ENCODE data around the gene CPEB3. TPM values are rescaled to one million over a fixed set of nuclear protein-coding genes. Genes with fewer than 3 reads are reported as not detected.

CPEB3 gene
- total and polyA plus RNA-seq, 2 donors (not counting 1 experiment from before 2014, with no cell fraction given), result 0.37 to 0.66 TPM

GRCh38 chr10:92074126-92074887 lies 216.6 kb downstream of the CPEB3 start:
- H3K27ac ChIP-seq (ENCODE audit: insufficient read depth, low read length), result no peak overlapping the region
- no peak for TF ChIP-seq EZH2 (IDR thresholded peaks at IDR 0.05; ENCODE audit: low read length, missing control alignments)
- TF ChIP-seq CTCF (conservative IDR thresholded peaks at IDR 0.05 in 1 of 2, IDR thresholded peaks at IDR 0.05 in 1 of 2; ENCODE audit: low read depth in 1 of 2, low read length in 2 of 2), result no peak
- no peaks in the 10 kb centered on the region for H3K27me3 ChIP-seq (ENCODE audit: control insufficient read depth, insufficient read depth, low read length)
- H3K9ac ChIP-seq (ENCODE audit: insufficient read depth, low read length), result no peak overlapping the region
- no peak overlapping the region for H3K4me2 ChIP-seq (ENCODE audit: extremely low read depth, insufficient read depth, low read length)
- H3K79me2 ChIP-seq (ENCODE audit: control insufficient read depth, insufficient read depth, low read length), result no peaks in the 10 kb centered on the region
- H3K4me1 ChIP-seq (ENCODE audit: control insufficient read depth, extremely low read depth, insufficient read depth, low read length), result no peaks in the 10 kb centered on the region
- H3K9me3 ChIP-seq (ENCODE audit: control insufficient read depth, insufficient read depth, low read depth, low read length), result no peaks in the 10 kb centered on the region
- H3K4me3 ChIP-seq (replicated peaks in 1 of 4; ENCODE audit: control extremely low read depth in 1 of 4, insufficient read depth in 1 of 4, low read depth in 3 of 4, low read length in 4 of 4), result no peak overlapping the region
- no peak overlapping the region for H2AFZ ChIP-seq (ENCODE audit: low read length)
- H4K20me1 ChIP-seq (ENCODE audit: control insufficient read depth, extremely low read depth, insufficient read depth, low read length), result no peaks in the 10 kb centered on the region
- H3K36me3 ChIP-seq (ENCODE audit: control insufficient read depth, insufficient read depth, low read length), result no peaks in the 10 kb centered on the region
- DNase-seq (ENCODE audit: low read depth in 2 of 2), result peak in 1 of 2 donors; percentile 21

GRCh38 chr10:92068900-92069299 lies 222.0 kb downstream of the CPEB3 start:
- Histone ChIP-seq H3K9ac (ENCODE audit: insufficient read depth, low read length) (no peak overlapping the region), H3K27ac (ENCODE audit: insufficient read depth, low read length) (no peak overlapping the region), H3K27me3 (ENCODE audit: control insufficient read depth, insufficient read depth, low read length) (no peaks in the 10 kb centered on the region), H4K20me1 (ENCODE audit: control insufficient read depth, extremely low read depth, insufficient read depth, low read length) (no peaks in the 10 kb centered on the region), H3K4me3 (replicated peaks in 1 of 4; ENCODE audit: control extremely low read depth in 1 of 4, insufficient read depth in 1 of 4, low read depth in 3 of 4, low read length in 4 of 4) (no peak overlapping the region), H2AFZ (ENCODE audit: low read length) (no peak overlapping the region), H3K4me1 (ENCODE audit: control insufficient read depth, extremely low read depth, insufficient read depth, low read length) (no peaks in the 10 kb centered on the region), H3K9me3 (ENCODE audit: control insufficient read depth, insufficient read depth, low read depth, low read length) (no peaks in the 10 kb centered on the region), H3K79me2 (ENCODE audit: control insufficient read depth, insufficient read depth, low read length) (no peaks in the 10 kb centered on the region), H3K36me3 (ENCODE audit: control insufficient read depth, insufficient read depth, low read length) (no peaks in the 10 kb centered on the region), H3K4me2 (ENCODE audit: extremely low read depth, insufficient read depth, low read length) (no peak overlapping the region)
- peak; percentile 9 to 68 for DNase-seq (ENCODE audit: low read depth in 2 of 2)
- no peak for TF ChIP-seq EZH2 (IDR thresholded peaks at IDR 0.05; ENCODE audit: low read length, missing control alignments)
- no peak for TF ChIP-seq CTCF (conservative IDR thresholded peaks at IDR 0.05 in 1 of 2, IDR thresholded peaks at IDR 0.05 in 1 of 2; ENCODE audit: low read depth in 1 of 2, low read length in 2 of 2)

DNA sequence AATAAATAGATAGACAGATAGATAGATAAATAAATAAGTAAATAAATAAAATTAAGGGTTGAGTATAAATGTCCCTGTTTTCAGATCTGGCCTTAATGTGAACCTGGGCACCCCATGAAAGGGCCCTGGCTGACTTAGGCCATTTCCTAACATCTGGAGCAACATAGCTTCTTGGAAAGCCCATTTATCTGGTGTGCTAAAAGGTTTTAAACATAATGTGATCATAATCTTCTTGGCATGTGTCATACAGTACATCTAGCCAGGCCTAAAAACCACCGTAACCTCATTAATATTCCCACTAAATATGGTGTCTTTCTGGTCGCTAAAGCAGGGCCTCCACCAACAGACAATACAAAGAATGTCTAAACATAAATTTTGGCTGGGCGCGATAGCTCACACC lies 224.5 kb downstream of the CPEB3 start:
- H3K27ac ChIP-seq (ENCODE audit: insufficient read depth, low read length), result no peak overlapping the region

More for the DNA sequence above, 224.5 kb downstream of the CPEB3 start:
- no peaks in the 10 kb centered on the region for H3K79me2 ChIP-seq (ENCODE audit: control insufficient read depth, insufficient read depth, low read length)
- H3K4me2 ChIP-seq (ENCODE audit: extremely low read depth, insufficient read depth, low read length), result no peak overlapping the region
- H3K4me1 ChIP-seq (ENCODE audit: control insufficient read depth, extremely low read depth, insufficient read depth, low read length), result no peaks in the 10 kb centered on the region
- no peaks in the 10 kb centered on the region for H3K36me3 ChIP-seq (ENCODE audit: control insufficient read depth, insufficient read depth, low read length)
- TF ChIP-seq EZH2 (IDR thresholded peaks at IDR 0.05; ENCODE audit: low read length, missing control alignments), result no peak
- no peak for TF ChIP-seq CTCF (conservative IDR thresholded peaks at IDR 0.05 in 1 of 2, IDR thresholded peaks at IDR 0.05 in 1 of 2; ENCODE audit: low read depth in 1 of 2, low read length in 2 of 2)
- H3K4me3 ChIP-seq (replicated peaks in 1 of 4; ENCODE audit: control extremely low read depth in 1 of 4, insufficient read depth in 1 of 4, low read depth in 3 of 4, low read length in 4 of 4), result no peak overlapping the region
- no peaks in the 10 kb centered on the region for H3K9me3 ChIP-seq (ENCODE audit: control insufficient read depth, insufficient read depth, low read depth, low read length)
- no peak overlapping the region for H2AFZ ChIP-seq (ENCODE audit: low read length)
- DNase-seq (ENCODE audit: low read depth in 2 of 2), result no peak
- H3K9ac ChIP-seq (ENCODE audit: insufficient read depth, low read length), result no peak overlapping the region
- H4K20me1 ChIP-seq (ENCODE audit: control insufficient read depth, extremely low read depth, insufficient read depth, low read length), result no peaks in the 10 kb centered on the region
- H3K27me3 ChIP-seq (ENCODE audit: control insufficient read depth, insufficient read depth, low read length), result no peaks in the 10 kb centered on the region
